Panc1 (cell line): ENCODE data around the gene GPR152. TPM values are rescaled to one million over a fixed set of nuclear protein-coding genes. Genes with fewer than 3 reads are reported as not detected.
A peak's percentile ranks its signal among the peaks of the same experiment; 100 is the strongest.

Experiments
- ATAC-seq: fragments of 200-7000 bp; cut with Tn5 transposase; 2 replicates; pipeline ENCODE4 v1.9.1; 2020; ENCODE audit warnings: mild to moderate bottlenecking, moderate library complexity
- BruUV-seq: library from RNA; stranded (reverse); fragments of 400-500 nt; replicated peaks from 2 replicates; lab custom pipeline; 2021; lab: Mats Ljungman, UMichigan
- CTCF ChIA-PET: fragments of 300-600 bp; sonication (Branson Sonifier 250); formaldehyde crosslinking; loops from one replicate; lab custom pipeline; 2022; ENCODE audit warnings: antibody characterized with exemption; lab: Charles Lee
- POLR2A ChIA-PET: fragments of 300-600 bp; sonication (Branson Sonifier 250); formaldehyde crosslinking; loops from one replicate; lab custom pipeline; 2022; ENCODE audit warnings: antibody characterized with exemption; lab: Charles Lee
- DNase-seq: peaks from one replicate; pipeline ENCODE4 v3.0.0-alpha.2; 2010; ENCODE audit warnings: low read depth, low spot score
- H3K27ac ChIP-seq: 2 replicates; pipeline ENCODE4 v1.5.1; 2011; ENCODE audit warnings: mild to moderate bottlenecking, low read length, inconsistent platforms
- H3K27me3 ChIP-seq: fragments of 200-500 bp; sonication (Bioruptor generic); 2 replicates; pipeline ENCODE4 v1.6.0; 2014; ENCODE audit warnings: low read length, inconsistent platforms; ENCODE audit not compliant: control insufficient read depth, insufficient read depth
- H3K36me3 ChIP-seq: fragments of 200-500 bp; sonication (Bioruptor generic); 2 replicates; pipeline ENCODE4 v1.5.1; 2014; ENCODE audit warnings: inconsistent platforms, mild to moderate bottlenecking, low read length, moderate library complexity; ENCODE audit not compliant: control insufficient read depth, insufficient read depth
- H3K4me1 ChIP-seq: 2 replicates; pipeline ENCODE4 v1.5.1; 2011; ENCODE audit warnings: inconsistent platforms, mild to moderate bottlenecking, low read length, moderate library complexity; ENCODE audit not compliant: control insufficient read depth, insufficient read depth
- H3K4me3 ChIP-seq, 2 experiments: 2 replicates each; pipeline ENCODE4 v1.5.1; 2011 to 2012; ENCODE audit warnings: low read depth in 2 of 2, low read length in 2 of 2, mild to moderate bottlenecking in 2 of 2, inconsistent platforms in 1 of 2, moderate library complexity in 1 of 2
- H3K9me3 ChIP-seq: fragments of 200-500 bp; sonication (Bioruptor generic); 2 replicates; pipeline ENCODE4 v1.5.1; 2014; ENCODE audit warnings: low read depth, mild to moderate bottlenecking, inconsistent platforms, low read length, moderate library complexity; ENCODE audit not compliant: control insufficient read depth, insufficient read depth
- POLR2AphosphoS5 ChIP-seq: IDR thresholded peaks from 2 replicates; pipeline ENCODE4 v1.6.1; 2012; ENCODE audit warnings: mild to moderate bottlenecking, low read depth, low read length, moderate library complexity
- SIN3A ChIP-seq: IDR thresholded peaks from 2 replicates; pipeline ENCODE4 v1.6.1; 2012; ENCODE audit warnings: low read depth, mild to moderate bottlenecking, low read length, moderate library complexity, borderline replicate concordance; ENCODE audit not compliant: insufficient read depth
- TCF7L2 ChIP-seq: IDR thresholded peaks from 2 replicates; pipeline ENCODE4 v1.6.1; 2011; ENCODE audit warnings: mild to moderate bottlenecking, low read depth, low read length, inconsistent platforms
- in situ Hi-C: cut with HindIII; loops from 2 replicates; pipeline ENCODE4 v1.10.0; 2016; ENCODE audit warnings: low sequenced_read_pairs, low pct_unique_long_range_greater_than_20kb
- intact Hi-C: fragments of 100-400 bp; cut with micrococcal nuclease; formaldehyde crosslinking; loops from one replicate; pipeline ENCODE4 v1.10.0; 2022; ENCODE audit not compliant: unreplicated experiment
- total RNA-seq: library from RNA; stranded (reverse); gene quantifications from one replicate; pipeline ENCODE4 v1.2.1, GENCODE V29; 2021; ENCODE audit not compliant: unreplicated experiment
- TF ChIP-seq, protein P1 (sequence below), 2 experiments: IDR thresholded peaks; 2 replicates each; pipeline ENCODE4 v1.6.1; 2011 to 2012; ENCODE audit warnings: low read depth in 2 of 2, control low read depth in 1 of 2, low read length in 1 of 2, mild to moderate bottlenecking in 1 of 2, moderate library complexity in 1 of 2; ENCODE audit not compliant: insufficient read depth in 1 of 2
- TF ChIP-seq, protein P2 (sequence below): fragments of 450-650 bp; IDR thresholded peaks from 2 replicates; pipeline ENCODE4 v1.5.1; 2017; ENCODE audit warnings: mild to moderate bottlenecking

GPR152 gene
- total RNA-seq, 1 experiment from 2014 or later: not detected

DNA sequence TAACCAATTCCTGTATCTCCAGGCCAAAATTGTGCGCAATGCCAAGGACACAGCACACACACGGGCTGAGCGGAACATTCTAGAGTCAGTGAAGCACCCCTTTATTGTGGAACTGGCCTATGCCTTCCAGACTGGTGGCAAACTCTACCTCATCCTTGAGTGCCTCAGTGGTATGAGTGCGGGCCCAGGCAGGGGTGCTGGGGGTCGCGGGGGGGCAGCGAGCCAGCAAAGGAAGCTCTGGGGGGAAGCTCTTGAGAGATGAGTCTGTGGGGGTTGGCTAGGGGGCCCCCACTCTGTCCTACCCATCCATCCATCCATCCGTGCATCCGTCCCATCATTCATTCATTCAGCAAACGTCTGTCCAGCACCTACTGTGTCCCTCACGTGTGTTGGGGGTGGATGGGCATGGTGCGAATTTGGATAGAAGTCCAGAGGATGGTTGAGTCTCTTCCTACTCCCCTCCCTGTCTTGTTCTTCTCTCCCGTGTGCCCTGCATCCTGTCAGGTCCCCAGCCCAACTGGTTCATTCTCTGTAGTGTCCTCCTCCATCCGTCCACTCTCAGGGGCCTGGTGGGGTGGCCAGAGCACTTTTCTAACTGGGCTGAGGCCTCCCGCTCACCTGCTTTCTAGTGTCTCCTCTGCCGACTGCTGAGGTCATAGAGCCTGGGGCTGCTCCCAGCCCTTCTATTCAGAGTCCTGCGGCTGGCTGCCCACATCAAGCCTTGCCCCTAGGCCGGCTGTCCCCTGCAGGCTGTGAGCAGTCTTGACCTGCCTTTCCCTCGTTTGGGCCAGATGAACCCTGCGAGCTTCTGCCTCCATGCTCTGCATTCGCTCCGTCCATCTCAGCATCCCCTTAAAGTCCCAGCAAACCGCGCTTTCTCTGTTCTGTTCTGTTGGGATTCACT is 20.9 kb downstream of the GPR152 start:
- in situ Hi-C loops (no loop called here), intact Hi-C loops (no loop called here)
- H3K36me3 ChIP-seq: no peaks in the 10 kb centered on the region; the same call in 1 of the 2 replicates
- peaks cover 30% of the 10 kb centered on the region for H3K4me1 ChIP-seq
- no peaks in the 10 kb centered on the region for H3K27me3 ChIP-seq
- no peak overlapping the region for H3K4me3 ChIP-seq
- no peak for DNase-seq
- ChIA-PET CTCF (interaction anchor here (1.7 kb wide), 1 partner anchor 30 kb away, joined by 5 read pairs; the partner anchor contains the start of gene PPP1CA), POLR2A (no interaction called here)
- H3K9me3 ChIP-seq: no peaks in the 10 kb centered on the region
- ATAC-seq: no peak
- no TSS peak for BruUV-seq
- TF ChIP-seq POLR2AphosphoS5 (no peak), SIN3A (no peak), TCF7L2 (no peak)
- TF ChIP-seq, protein P1, sequence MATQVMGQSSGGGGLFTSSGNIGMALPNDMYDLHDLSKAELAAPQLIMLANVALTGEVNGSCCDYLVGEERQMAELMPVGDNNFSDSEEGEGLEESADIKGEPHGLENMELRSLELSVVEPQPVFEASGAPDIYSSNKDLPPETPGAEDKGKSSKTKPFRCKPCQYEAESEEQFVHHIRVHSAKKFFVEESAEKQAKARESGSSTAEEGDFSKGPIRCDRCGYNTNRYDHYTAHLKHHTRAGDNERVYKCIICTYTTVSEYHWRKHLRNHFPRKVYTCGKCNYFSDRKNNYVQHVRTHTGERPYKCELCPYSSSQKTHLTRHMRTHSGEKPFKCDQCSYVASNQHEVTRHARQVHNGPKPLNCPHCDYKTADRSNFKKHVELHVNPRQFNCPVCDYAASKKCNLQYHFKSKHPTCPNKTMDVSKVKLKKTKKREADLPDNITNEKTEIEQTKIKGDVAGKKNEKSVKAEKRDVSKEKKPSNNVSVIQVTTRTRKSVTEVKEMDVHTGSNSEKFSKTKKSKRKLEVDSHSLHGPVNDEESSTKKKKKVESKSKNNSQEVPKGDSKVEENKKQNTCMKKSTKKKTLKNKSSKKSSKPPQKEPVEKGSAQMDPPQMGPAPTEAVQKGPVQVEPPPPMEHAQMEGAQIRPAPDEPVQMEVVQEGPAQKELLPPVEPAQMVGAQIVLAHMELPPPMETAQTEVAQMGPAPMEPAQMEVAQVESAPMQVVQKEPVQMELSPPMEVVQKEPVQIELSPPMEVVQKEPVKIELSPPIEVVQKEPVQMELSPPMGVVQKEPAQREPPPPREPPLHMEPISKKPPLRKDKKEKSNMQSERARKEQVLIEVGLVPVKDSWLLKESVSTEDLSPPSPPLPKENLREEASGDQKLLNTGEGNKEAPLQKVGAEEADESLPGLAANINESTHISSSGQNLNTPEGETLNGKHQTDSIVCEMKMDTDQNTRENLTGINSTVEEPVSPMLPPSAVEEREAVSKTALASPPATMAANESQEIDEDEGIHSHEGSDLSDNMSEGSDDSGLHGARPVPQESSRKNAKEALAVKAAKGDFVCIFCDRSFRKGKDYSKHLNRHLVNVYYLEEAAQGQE (IDR thresholded peaks at IDR 0.05; ENCODE audit: insufficient read depth in 1 of 2, low read depth in 2 of 2, low read length in 1 of 2): no peak
- TF ChIP-seq, protein P2, sequence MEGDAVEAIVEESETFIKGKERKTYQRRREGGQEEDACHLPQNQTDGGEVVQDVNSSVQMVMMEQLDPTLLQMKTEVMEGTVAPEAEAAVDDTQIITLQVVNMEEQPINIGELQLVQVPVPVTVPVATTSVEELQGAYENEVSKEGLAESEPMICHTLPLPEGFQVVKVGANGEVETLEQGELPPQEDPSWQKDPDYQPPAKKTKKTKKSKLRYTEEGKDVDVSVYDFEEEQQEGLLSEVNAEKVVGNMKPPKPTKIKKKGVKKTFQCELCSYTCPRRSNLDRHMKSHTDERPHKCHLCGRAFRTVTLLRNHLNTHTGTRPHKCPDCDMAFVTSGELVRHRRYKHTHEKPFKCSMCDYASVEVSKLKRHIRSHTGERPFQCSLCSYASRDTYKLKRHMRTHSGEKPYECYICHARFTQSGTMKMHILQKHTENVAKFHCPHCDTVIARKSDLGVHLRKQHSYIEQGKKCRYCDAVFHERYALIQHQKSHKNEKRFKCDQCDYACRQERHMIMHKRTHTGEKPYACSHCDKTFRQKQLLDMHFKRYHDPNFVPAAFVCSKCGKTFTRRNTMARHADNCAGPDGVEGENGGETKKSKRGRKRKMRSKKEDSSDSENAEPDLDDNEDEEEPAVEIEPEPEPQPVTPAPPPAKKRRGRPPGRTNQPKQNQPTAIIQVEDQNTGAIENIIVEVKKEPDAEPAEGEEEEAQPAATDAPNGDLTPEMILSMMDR: no peak
- no peak overlapping the region for H3K27ac ChIP-seq

DNA sequence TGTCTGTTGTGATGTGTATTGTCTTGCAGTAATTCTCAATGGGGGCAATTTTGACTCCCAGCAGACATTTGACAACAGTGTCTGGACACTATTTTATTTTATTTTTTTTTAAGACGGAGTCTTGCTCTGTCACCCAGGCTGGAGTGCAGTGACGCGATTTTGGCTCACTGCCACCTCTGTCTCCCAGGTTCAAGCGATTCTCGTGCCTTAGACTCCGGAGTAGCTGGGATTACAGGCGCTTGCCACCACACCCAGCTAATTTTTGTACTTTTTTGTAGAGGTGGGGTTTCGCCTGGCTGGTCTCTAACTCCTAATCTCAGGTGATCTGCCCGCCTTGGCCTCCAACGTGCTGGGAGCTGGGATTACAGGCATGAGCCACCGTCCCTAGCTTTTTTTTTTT is 22.8 kb downstream of the GPR152 start:
- DNase-seq (no peak), ATAC-seq (no peak)
- H3K4me3 ChIP-seq: no peak overlapping the region
- intact Hi-C loops: no loop called here
- H3K4me1 ChIP-seq: peaks cover 14% of the 10 kb centered on the region
- H3K27me3 ChIP-seq: no peaks in the 10 kb centered on the region
- POLR2A ChIA-PET: no interaction called here
- H3K36me3 ChIP-seq: no peaks in the 10 kb centered on the region; the same call in 1 of the 2 replicates
- BruUV-seq: TSS peak; percentile 84
- no peak for TF ChIP-seq POLR2AphosphoS5
- TF ChIP-seq, protein P1 (IDR thresholded peaks at IDR 0.05; ENCODE audit: insufficient read depth in 1 of 2, low read depth in 2 of 2, low read length in 1 of 2): no peak
- TF ChIP-seq TCF7L2: no peak
- TF ChIP-seq SIN3A: no peak
- TF ChIP-seq, protein P2: no peak
- in situ Hi-C loops: no loop called here
- H3K9me3 ChIP-seq: no peaks in the 10 kb centered on the region
- H3K27ac ChIP-seq: no peak overlapping the region
- CTCF ChIA-PET: interaction anchor here (0.6 kb wide), 1 partner anchor 59 kb away, joined by 3 read pairs; no protein-coding TSS in a partner anchor
